Subcutaneous abdominal adipose tissue (tissue), 5 donors: ENCODE data around the gene ZSCAN16.
"Not testable (repeated sequence)": the region's sequence is repeated elsewhere in the genome, so short reads cannot be mapped to it uniquely, and the experiment has no call there.

Source experiments
- H3K27ac ChIP-seq: one replicate; pipeline ENCODE4 v1.7.0; 2013; ENCODE audit warnings: low read depth, mild to moderate bottlenecking, inconsistent platforms, low read length, moderate library complexity
- H3K27me3 ChIP-seq, 5 donors: one replicate each; pipeline ENCODE4 v1.7.0; 2013; ENCODE audit warnings: low read length in 5 of 5, inconsistent platforms in 1 of 5; ENCODE audit not compliant: control insufficient read depth in 5 of 5, insufficient read depth in 4 of 5
- H3K36me3 ChIP-seq, 5 donors: one replicate each; pipeline ENCODE4 v1.7.0; 2013; ENCODE audit warnings: low read length in 5 of 5; ENCODE audit not compliant: control insufficient read depth in 5 of 5, insufficient read depth in 5 of 5
- H3K4me1 ChIP-seq, 5 donors: one replicate each; pipeline ENCODE4 v1.7.0; 2013; ENCODE audit warnings: low read length in 5 of 5, mild to moderate bottlenecking in 3 of 5, moderate library complexity in 1 of 5; ENCODE audit not compliant: control insufficient read depth in 5 of 5, insufficient read depth in 5 of 5
- H3K4me3 ChIP-seq, 5 donors: one replicate each; pipeline ENCODE4 v1.7.0; 2013; ENCODE audit warnings: low read length in 5 of 5, low read depth in 1 of 5
- H3K9ac ChIP-seq, 5 donors: one replicate each; pipeline ENCODE4 v1.7.0; 2013; ENCODE audit warnings: low read length in 5 of 5, mild to moderate bottlenecking in 4 of 5, moderate library complexity in 3 of 5
- H3K9me3 ChIP-seq, 5 donors: one replicate each; pipeline ENCODE4 v1.7.0; 2013; ENCODE audit warnings: low read length in 5 of 5; ENCODE audit not compliant: control insufficient read depth in 5 of 5
- donor health status: healthy.
- donor health status: healthy.
- donor health status: healthy.
- donor health status: healthy.
- donor health status: healthy.

Gene ZSCAN16

GRCh38 chr6:28102699-28103098 is 21.7 kb upstream of the ZSCAN16 start:
- not testable (repeated sequence) for H3K9me3 ChIP-seq, H3K27me3 ChIP-seq, H3K36me3 ChIP-seq, H3K9ac ChIP-seq, H3K4me3 ChIP-seq, H3K27ac ChIP-seq
- H3K4me1 ChIP-seq, result peaks cover 0 to 14% (median 7%) of the 10 kb centered on the region in 5 donors

DNA sequence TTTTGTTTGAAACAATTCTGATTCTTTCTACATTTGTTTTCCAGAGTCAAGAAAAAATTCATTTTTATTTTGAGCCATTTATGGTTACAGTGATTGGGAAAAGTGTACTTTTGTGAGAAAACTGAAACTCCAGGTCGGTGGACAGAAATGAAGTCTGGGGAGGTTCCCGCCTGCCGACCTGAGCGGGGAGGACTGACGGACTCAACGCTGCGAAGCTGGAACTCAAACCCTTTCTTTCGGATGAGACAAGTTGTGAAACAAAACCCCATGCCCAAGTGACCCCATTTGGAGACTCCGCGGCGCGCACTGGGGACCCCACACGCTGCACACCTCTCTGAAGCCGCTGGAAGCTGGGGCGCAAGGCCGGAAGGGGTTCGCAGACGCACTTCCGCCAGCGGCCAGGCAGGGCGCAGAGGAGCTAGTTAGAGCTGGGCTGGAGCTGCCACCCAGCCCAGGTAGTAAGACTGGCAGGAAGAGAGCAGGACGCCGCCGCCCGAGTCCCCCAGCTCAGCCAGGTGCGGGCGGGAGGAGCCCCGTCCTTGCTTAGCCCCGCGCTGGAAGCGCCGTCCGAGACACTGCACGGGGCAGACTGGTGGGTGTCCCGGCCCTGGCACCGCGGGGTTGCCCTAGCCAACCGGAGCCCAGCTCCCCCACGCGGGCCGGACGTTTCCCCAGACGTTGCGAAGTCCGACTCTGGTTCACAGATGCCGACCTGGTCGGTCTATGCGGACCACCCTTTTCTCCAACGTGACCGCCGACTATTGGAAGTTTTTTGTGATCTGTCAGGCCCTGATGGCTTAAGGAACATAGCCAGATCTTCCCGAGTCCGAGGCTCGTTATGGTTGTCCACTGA is 19.8 kb upstream of the ZSCAN16 start:
- Histone ChIP-seq H3K9ac (peak overlapping the region; percentile 76 to 95 (median 86)), H3K36me3 (no peaks in the 10 kb centered on the region), H3K4me3 (peak overlapping the region; percentile 84 to 98 (median 90)), H3K4me1 (peaks cover 0 to 14% (median 7%) of the 10 kb centered on the region in 5 donors), H3K9me3 (no peaks in the 10 kb centered on the region), H3K27me3 (no peaks in the 10 kb centered on the region), H3K27ac (peak overlapping the region; percentile 54)

DNA sequence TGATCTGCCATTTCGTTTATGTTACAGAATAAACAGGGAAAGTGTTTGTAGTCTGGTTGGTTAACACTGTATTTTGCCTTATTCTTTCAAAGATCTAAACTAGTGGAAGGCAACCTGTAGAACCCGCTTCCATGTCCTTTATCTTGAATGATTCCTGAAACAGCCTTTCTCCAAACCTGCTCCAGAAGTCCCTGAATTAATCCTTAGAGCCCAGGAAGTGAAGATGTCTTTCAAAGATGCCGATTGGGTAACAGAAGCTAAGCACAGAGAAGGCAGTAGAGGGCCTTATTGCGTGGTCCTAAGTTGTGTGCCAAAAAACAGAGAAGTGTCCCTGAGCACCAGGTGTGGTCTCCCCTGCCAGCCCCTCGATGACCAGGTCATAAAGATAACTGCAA is 19.2 kb upstream of the ZSCAN16 start:
- no peaks in the 10 kb centered on the region for H3K27me3 ChIP-seq
- H3K4me3 ChIP-seq, result peak overlapping the region; percentile 84 to 98 (median 90)
- H3K27ac ChIP-seq, result peak overlapping the region; percentile 54
- H3K4me1 ChIP-seq, result peaks cover 0 to 14% (median 7%) of the 10 kb centered on the region in 5 donors
- peak overlapping the region; percentile 76 to 95 (median 86) for H3K9ac ChIP-seq
- no peaks in the 10 kb centered on the region for H3K9me3 ChIP-seq
- no peaks in the 10 kb centered on the region for H3K36me3 ChIP-seq

DNA sequence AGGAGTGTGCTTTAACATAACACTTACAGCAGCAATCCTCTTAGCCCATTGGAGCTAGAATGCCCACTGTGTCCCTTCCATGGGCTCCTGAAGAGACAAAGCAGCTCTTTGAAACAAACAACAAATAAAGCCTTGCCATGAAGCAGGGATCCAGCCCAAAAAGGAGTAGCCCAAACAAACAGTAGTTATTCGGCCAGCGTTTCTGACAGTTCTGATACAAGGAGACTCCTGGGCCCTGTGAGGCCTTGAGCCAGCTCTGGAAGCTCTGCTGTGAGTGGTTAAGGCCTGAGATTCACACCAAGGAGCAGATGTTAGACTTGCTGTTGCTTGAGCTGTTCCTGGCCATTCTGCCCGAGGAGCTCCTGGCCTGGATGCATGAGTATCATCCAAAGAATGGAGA is 16.9 kb upstream of the ZSCAN16 start:
- H3K9ac ChIP-seq, result no peak overlapping the region
- no peaks in the 10 kb centered on the region for H3K9me3 ChIP-seq
- H3K27ac ChIP-seq, result no peak overlapping the region
- no peaks in the 10 kb centered on the region for H3K36me3 ChIP-seq
- no peaks in the 10 kb centered on the region for H3K27me3 ChIP-seq
- peaks cover 0 to 14% (median 7%) of the 10 kb centered on the region in 5 donors for H3K4me1 ChIP-seq
- H3K4me3 ChIP-seq, result no peak overlapping the region

DNA sequence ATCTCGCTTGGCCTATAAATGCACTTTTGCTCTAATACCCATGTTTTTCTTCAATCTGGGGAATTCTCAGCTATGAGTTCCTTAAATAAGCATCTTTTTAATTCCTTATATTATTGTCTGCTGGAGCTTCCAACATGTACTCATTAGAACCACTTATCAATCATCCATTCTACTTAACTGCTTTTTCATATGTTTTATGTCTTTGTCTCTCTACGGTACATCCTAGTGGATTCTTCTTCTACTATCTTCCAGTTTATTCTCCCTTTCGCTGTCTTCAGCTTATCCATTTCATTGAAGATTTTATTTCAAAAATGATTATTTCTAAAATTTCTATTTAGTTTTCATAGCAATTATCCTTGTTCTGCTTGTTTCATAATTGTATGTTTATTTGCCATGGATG is 12.4 kb upstream of the ZSCAN16 start:
- peaks cover 13 to 26% (median 15%) of the 10 kb centered on the region in 5 donors for H3K36me3 ChIP-seq
- no peaks in the 10 kb centered on the region for H3K9me3 ChIP-seq
- H3K27ac ChIP-seq, result no peak overlapping the region
- no peak overlapping the region for H3K9ac ChIP-seq
- peaks cover 0 to 3% (median 0%) of the 10 kb centered on the region in 5 donors for H3K4me1 ChIP-seq
- no peaks in the 10 kb centered on the region for H3K27me3 ChIP-seq
- H3K4me3 ChIP-seq, result no peak overlapping the region

GRCh38 chr6:28115799-28116198 is 8.6 kb upstream of the ZSCAN16 start:
- peaks cover 28 to 45% (median 34%) of the 10 kb centered on the region in 5 donors for H3K36me3 ChIP-seq
- H3K4me3 ChIP-seq, result no peak overlapping the region
- no peak overlapping the region for H3K27ac ChIP-seq
- no peaks in the 10 kb centered on the region for H3K9me3 ChIP-seq
- H3K27me3 ChIP-seq, result no peaks in the 10 kb centered on the region
- H3K4me1 ChIP-seq, result peaks cover 0 to 3% (median 0%) of the 10 kb centered on the region in 5 donors
- H3K9ac ChIP-seq, result no peak overlapping the region

DNA sequence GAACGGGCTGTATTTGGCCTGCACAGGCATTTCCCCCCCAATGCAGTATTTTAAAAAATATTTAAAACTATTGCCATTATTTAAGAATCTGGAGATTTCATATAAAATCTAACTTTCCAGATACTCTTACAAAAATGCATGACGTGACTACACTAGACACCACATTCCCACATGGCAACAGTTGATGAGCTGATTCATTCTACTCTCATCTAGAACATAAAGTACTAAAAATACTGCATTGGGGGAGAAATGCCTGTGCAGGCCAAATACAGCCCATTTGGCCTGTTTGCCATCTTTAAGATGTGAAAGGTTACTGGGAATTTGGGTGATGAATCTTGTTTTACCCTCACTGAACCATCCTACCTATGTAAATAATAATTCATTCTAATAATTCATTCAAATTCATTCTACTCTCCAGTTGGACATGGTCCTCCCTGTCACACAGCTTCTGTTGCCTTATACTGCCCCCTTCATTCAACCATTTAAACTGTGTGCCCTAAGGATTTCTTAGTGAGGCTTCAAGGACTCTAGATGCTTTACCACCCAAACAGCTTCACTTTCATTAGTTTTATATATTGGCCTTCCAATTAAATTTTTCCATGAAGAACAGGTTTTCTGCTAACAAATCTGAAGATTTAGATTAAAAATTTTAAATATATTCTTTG is 6.9 kb upstream of the ZSCAN16 start:
- Histone ChIP-seq H3K27ac (no peak overlapping the region), H3K9ac (no peak overlapping the region), H3K4me1 (peaks cover 0 to 3% (median 0%) of the 10 kb centered on the region in 5 donors), H3K9me3 (no peaks in the 10 kb centered on the region), H3K4me3 (no peak overlapping the region), H3K36me3 (peaks cover 28 to 47% (median 34%) of the 10 kb centered on the region in 5 donors), H3K27me3 (no peaks in the 10 kb centered on the region)

DNA sequence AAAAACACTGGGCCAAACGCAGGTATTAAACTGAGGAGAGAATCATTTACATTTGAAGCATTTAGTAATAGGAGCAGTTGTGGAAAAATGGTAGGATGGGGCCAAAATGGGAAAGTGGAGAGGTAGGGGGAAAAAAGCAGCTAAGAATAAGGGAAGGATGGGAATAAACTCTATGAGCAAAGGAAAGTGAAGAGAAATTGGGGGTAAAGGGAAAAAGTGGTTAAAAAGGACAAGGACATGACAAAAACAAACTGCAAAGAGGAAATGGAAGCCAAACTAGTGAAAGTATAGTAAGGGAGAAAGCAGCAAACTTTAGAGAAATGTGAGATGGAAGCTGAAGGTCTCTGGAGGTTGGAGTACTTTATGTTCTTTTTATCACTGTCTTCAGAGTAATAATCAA is 6.2 kb upstream of the ZSCAN16 start:
- no peak overlapping the region for H3K4me3 ChIP-seq
- peaks cover 28 to 48% (median 34%) of the 10 kb centered on the region in 5 donors for H3K36me3 ChIP-seq
- H3K4me1 ChIP-seq, result peaks cover 0 to 3% (median 0%) of the 10 kb centered on the region in 5 donors
- no peaks in the 10 kb centered on the region for H3K9me3 ChIP-seq
- H3K27ac ChIP-seq, result no peak overlapping the region
- no peaks in the 10 kb centered on the region for H3K27me3 ChIP-seq
- H3K9ac ChIP-seq, result no peak overlapping the region

- peaks cover 3 to 17% (median 12%) of the 10 kb centered on the region in 5 donors for H3K4me1 ChIP-seq
- H3K27ac ChIP-seq, result no peak overlapping the region
- H3K9ac ChIP-seq, result no peak overlapping the region
- no peaks in the 10 kb centered on the region for H3K27me3 ChIP-seq
- H3K9me3 ChIP-seq, result no peaks in the 10 kb centered on the region
- H3K36me3 ChIP-seq, result peaks cover 13 to 25% (median 21%) of the 10 kb centered on the region in 5 donors
- no peak overlapping the region for H3K4me3 ChIP-seq
Measured at GRCh38 chr6:28121876-28122275, 2.5 kb upstream of the ZSCAN16 start.

GRCh38 chr6:28122283-28122682 is 2.1 kb upstream of the ZSCAN16 start:
- H3K4me1 ChIP-seq, result peaks cover 3 to 17% (median 12%) of the 10 kb centered on the region in 5 donors
- not testable (repeated sequence) for H3K9me3 ChIP-seq, H3K9ac ChIP-seq, H3K4me3 ChIP-seq, H3K27ac ChIP-seq, H3K27me3 ChIP-seq
- H3K36me3 ChIP-seq, result peaks cover 17 to 29% (median 26%) of the 10 kb centered on the region in 5 donors
